ENCODE measurements around the gene NDUFB3. TPM values are rescaled to one million over a fixed set of nuclear protein-coding genes. Genes with fewer than 3 reads are reported as not detected.
A peak's percentile ranks its signal among the peaks of the same experiment; 100 is the strongest.
"Not testable (repeated sequence)": the region's sequence is repeated elsewhere in the genome, so short reads cannot be mapped to it uniquely, and the experiment has no call there.

The NDUFB3 gene
- total RNA-seq, 6 donors from 2014 or later = 13.6 to 72.0 (median 52.0) TPM

DNA sequence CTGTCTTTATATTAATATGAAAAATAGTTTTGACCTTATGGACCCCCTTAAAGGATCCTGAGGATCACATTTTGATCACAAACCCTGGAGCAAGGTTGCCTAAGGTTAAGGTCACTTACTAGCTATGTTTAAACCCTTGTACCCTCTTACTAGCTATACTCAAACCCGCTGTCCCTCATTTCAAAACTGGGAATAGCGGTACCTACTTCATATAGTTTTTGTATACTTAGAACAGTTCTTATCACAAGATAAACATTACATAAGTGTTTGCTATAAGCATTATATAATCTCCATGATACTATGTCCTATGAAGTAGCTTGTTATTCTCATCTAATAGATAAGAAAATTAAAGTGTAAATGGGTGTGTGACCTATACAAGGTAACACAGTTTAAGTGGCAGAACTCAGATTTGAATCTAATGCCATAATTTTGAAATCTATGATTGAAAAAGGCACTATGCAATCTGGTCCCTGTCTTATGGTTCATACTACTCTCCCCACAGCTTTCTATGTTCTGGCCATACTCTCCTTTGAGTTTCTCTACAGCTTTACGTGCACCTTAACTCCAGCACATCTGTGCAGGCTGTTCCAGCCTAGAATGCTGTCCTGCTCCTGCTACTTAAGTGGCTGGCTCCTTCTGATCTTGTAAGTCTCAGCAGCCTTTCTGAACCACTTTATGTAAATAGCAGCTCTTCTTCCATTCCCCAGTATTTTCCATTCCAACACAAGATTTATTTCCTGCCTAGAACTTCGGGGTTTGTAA is 30.8 kb upstream of the NDUFB3 start:
- H3K27me3 ChIP-seq = no peaks in the 10 kb centered on the region
- 56 to 68% methylated on average over 4 of the region's 4 CpGs for WGBS, 2 donors
- H3K4me1 ChIP-seq = peaks cover 0 to 7% (median 1%) of the 10 kb centered on the region in 4 donors
- DNase-seq (no peak), ATAC-seq (ENCODE audit: low FRiP score in 2 of 2) (no peak)
- no peak for TF ChIP-seq POLR2A (IDR thresholded peaks at IDR 0.05)
- TF ChIP-seq EP300 (IDR thresholded peaks at IDR 0.05) = no peak
- no peak for TF ChIP-seq POLR2AphosphoS5 (IDR thresholded peaks at IDR 0.05)
- TF ChIP-seq, protein P1, sequence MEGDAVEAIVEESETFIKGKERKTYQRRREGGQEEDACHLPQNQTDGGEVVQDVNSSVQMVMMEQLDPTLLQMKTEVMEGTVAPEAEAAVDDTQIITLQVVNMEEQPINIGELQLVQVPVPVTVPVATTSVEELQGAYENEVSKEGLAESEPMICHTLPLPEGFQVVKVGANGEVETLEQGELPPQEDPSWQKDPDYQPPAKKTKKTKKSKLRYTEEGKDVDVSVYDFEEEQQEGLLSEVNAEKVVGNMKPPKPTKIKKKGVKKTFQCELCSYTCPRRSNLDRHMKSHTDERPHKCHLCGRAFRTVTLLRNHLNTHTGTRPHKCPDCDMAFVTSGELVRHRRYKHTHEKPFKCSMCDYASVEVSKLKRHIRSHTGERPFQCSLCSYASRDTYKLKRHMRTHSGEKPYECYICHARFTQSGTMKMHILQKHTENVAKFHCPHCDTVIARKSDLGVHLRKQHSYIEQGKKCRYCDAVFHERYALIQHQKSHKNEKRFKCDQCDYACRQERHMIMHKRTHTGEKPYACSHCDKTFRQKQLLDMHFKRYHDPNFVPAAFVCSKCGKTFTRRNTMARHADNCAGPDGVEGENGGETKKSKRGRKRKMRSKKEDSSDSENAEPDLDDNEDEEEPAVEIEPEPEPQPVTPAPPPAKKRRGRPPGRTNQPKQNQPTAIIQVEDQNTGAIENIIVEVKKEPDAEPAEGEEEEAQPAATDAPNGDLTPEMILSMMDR (IDR thresholded peaks at IDR 0.05) = no peak
- no peak overlapping the region for H3K27ac ChIP-seq
- peaks cover 0 to 10% (median 2%) of the 10 kb centered on the region in 4 donors for H3K36me3 ChIP-seq
- H3K9me3 ChIP-seq = no peaks in the 10 kb centered on the region
- no peak overlapping the region for H3K4me3 ChIP-seq

DNA sequence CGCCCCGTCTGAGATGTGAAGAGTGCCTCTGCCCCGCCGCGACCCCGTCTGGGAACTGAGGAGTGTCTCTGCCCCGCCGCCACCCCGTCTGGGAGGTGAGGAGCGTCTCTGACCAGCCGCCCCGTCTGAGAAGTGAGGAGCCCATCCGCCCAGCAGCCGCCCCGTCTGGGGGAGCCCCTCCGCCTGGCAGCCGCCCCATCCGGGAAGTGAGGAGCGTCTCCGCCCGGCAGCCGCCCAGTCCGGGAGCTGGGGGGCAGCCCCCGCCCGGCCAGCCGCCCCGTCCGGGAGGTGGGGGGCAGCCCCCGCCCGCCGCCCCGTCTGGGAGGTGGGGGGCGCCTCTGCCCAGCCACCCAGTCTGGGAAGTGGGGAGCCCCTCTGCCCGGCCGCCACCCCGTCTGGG is 29.4 kb upstream of the NDUFB3 start:
- WGBS, 2 donors = 97 to 100% methylated on average over 5 to 18 of the region's 36 CpGs
- peak in 1 of 2 donors; percentile 68 for DNase-seq

DNA sequence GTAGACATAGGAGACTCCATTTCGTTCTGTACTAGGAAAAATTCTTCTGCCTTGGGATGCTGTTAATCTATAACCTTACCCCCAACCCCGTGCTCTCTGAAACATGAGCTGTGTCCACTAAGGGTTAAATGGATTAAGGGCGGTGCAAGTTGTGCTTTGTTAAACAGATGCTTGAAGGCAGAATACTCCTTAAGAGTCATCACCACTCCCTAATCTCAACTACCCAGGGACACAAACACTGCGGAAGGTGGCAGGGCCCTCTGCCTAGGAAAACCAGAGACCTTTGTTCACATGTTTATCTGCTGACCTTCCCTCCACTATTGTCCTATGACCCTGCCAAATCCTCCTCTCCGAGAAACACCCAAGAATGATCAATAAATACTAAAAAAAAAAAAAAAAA is 28.8 kb upstream of the NDUFB3 start:
- not testable (repeated sequence) for H3K27ac ChIP-seq; H3K9me3 ChIP-seq; H3K4me1 ChIP-seq; H3K4me3 ChIP-seq; H3K36me3 ChIP-seq; ATAC-seq (ENCODE audit: low FRiP score in 2 of 2); H3K27me3 ChIP-seq; DNase-seq
- WGBS, 2 donors = 91 to 96% methylated on average over 5 of the region's 5 CpGs

More for the DNA sequence above, 29.4 kb upstream of the NDUFB3 start:
- not testable (repeated sequence) for H3K9me3 ChIP-seq; ATAC-seq (ENCODE audit: low FRiP score in 2 of 2); H3K36me3 ChIP-seq; H3K4me1 ChIP-seq; H3K27ac ChIP-seq; H3K4me3 ChIP-seq; H3K27me3 ChIP-seq

DNA sequence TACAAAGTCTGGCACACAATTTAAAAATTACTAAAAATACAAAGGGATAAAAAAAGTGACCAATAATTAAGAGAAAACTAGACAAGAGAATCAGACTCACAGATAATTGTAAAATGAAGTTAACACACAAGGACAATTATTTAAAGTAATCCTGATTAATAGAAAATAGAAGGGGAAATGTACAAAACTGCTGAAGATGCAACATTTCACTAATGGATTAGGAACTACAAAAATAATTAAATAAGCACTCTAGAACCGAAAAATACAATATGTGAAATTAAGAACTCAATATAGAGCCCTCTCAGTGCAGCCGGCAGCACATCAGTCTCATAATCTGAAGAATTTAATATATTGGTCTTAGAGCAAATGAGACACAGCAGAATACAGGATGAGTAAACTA is 24.9 kb upstream of the NDUFB3 start:
- 91 to 100% methylated on average over 2 of the region's 2 CpGs for WGBS, 2 donors
- Histone ChIP-seq H3K4me3 (no peak overlapping the region), H3K27me3 (no peaks in the 10 kb centered on the region), H3K36me3 (peaks cover 0 to 11% (median 2%) of the 10 kb centered on the region in 4 donors), H3K4me1 (no peaks in the 10 kb centered on the region), H3K27ac (no peak overlapping the region), H3K9me3 (no peaks in the 10 kb centered on the region)
- no peak for DNase-seq
- ATAC-seq (ENCODE audit: low FRiP score in 2 of 2) = no peak
- no peak for TF ChIP-seq EP300 (IDR thresholded peaks at IDR 0.05)

DNA sequence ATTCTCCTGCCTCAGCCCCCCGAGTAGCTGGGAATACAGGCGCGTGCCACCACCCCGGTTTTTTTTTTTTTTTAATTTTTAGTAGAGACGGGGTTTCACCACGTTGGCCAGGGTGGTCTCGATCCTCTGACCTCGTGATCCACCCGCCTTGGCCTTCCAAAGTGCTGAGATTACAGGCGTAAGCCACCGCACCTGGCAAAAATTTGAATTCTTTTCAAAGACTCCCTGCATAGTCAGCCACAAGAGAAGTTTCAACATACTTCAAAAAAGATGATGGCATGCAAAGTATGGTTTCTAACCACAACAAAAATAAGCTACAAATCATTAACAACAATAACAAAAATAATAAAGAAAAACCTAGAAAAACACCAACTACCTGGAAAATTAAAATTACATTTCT is 22.3 kb upstream of the NDUFB3 start:
- no peak overlapping the region for H3K27ac ChIP-seq
- H3K4me3 ChIP-seq = no peak overlapping the region
- no peaks in the 10 kb centered on the region for H3K9me3 ChIP-seq
- H3K36me3 ChIP-seq = peaks cover 0 to 6% (median 0%) of the 10 kb centered on the region in 4 donors
- TF ChIP-seq POLR2A (IDR thresholded peaks at IDR 0.05) (no peak), POLR2AphosphoS5 (IDR thresholded peaks at IDR 0.05) (no peak), EP300 (IDR thresholded peaks at IDR 0.05) (no peak)
- TF ChIP-seq, protein P1 (IDR thresholded peaks at IDR 0.05) = no peak
- H3K4me1 ChIP-seq = no peaks in the 10 kb centered on the region
- WGBS, 2 donors = 97% methylated on average over 11 of the region's 11 CpGs
- no peak for DNase-seq
- ATAC-seq (ENCODE audit: low FRiP score in 2 of 2) = no peak
- no peaks in the 10 kb centered on the region for H3K27me3 ChIP-seq

DNA sequence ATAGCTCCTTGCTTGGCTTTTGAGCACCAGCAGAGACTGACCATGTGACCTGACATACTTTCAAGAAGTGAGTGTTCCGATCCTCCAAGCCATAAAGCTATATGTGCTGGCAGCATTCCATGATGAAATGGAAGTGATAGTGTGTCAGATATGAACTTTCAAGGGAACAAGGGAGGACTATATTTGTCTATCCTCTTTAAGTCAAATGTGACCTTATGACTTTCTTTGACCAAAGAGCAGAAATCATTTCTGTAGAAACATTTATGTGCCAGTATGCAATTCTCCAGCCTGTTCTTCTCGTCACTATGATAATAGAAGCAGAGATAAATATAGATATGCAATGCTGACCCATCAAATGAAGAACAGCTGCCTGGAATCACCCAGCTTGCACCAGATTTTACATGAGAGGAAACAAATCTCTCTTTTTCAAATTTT is 14.7 kb upstream of the NDUFB3 start:
- H3K4me3 ChIP-seq = no peak overlapping the region
- H3K27me3 ChIP-seq = no peaks in the 10 kb centered on the region
- ATAC-seq (ENCODE audit: low FRiP score in 2 of 2) (no peak), DNase-seq (no peak)
- 57 to 62% methylated on average over 2 of the region's 2 CpGs for WGBS, 2 donors
- no peaks in the 10 kb centered on the region for H3K9me3 ChIP-seq
- H3K36me3 ChIP-seq = peaks cover 0 to 5% (median 0%) of the 10 kb centered on the region in 4 donors
- TF ChIP-seq, protein P1 (IDR thresholded peaks at IDR 0.05) = no peak
- peaks cover 0 to 20% (median 15%) of the 10 kb centered on the region in 4 donors for H3K4me1 ChIP-seq
- no peak overlapping the region for H3K27ac ChIP-seq
